Spleen (tissue), 11 donors: Measurements from ENCODE around the gene SEC61A2. TPM values are rescaled to one million over a fixed set of nuclear protein-coding genes. Genes with fewer than 3 reads are reported as not detected.
"Not testable (repeated sequence)": the region's sequence is repeated elsewhere in the genome, so short reads cannot be mapped to it uniquely, and the experiment has no call there.

Experiments used
- DNase-seq: peaks from one replicate; pipeline ENCODE4 v3.0.0-alpha.2; 2020
- H3K27ac ChIP-seq, 8 donors: fragments of 200-600 bp; sonication (generic) in 7 of 8; 1 replicate in 4 of 8; 2 replicates in 4 of 8; pipeline versions ENCODE4 v1.5.0 to v1.8.0; 2016 to 2021; ENCODE audit warnings: inconsistent platforms in 4 of 8, mild to moderate bottlenecking in 4 of 8, moderate library complexity in 1 of 8
- H3K27me3 ChIP-seq, 7 donors: fragments of 200-600 bp; sonication (generic) in 6 of 7; replicated peaks in 1 of 7; 1 replicate in 4 of 7; 2 replicates in 3 of 7; pipeline versions ENCODE4 v1.5.0 to v1.8.0; 2016 to 2021; ENCODE audit warnings: inconsistent platforms in 3 of 7, mild to moderate bottlenecking in 1 of 7
- H3K36me3 ChIP-seq, 6 donors: fragments of 200-600 bp; sonication (generic) in 5 of 6; 1 replicate in 4 of 6; 2 replicates in 2 of 6; pipeline versions ENCODE4 v1.5.0 to v1.8.0; 2016 to 2021; ENCODE audit warnings: inconsistent platforms in 2 of 6
- H3K4me1 ChIP-seq, 6 donors: fragments of 200-600 bp; sonication (generic) in 5 of 6; 1 replicate in 3 of 6; 2 replicates in 3 of 6; pipeline versions ENCODE4 v1.5.0 to v1.8.0; 2016 to 2021; ENCODE audit warnings: inconsistent platforms in 3 of 6
- H3K4me3 ChIP-seq, 8 donors: fragments of 200-600 bp; sonication (generic) in 7 of 8; 1 replicate in 4 of 8; 2 replicates in 4 of 8; pipeline versions ENCODE4 v1.5.0 to v1.8.0; 2016 to 2021; ENCODE audit warnings: inconsistent platforms in 4 of 8, mild to moderate bottlenecking in 4 of 8, moderate library complexity in 2 of 8
- H3K9me3 ChIP-seq, 8 donors: fragments of 200-600 bp; sonication (generic) in 7 of 8; 1 replicate in 4 of 8; 2 replicates in 4 of 8; pipeline versions ENCODE4 v1.5.0 to v1.8.0; 2016 to 2021; ENCODE audit warnings: inconsistent platforms in 4 of 8
- CTCF ChIP-seq, 11 experiments: fragments of 200-600 bp in 7 of 11; fragments of 450-650 bp in 4 of 11; sonication (generic) in 4 of 11; IDR thresholded peaks in 8 of 11; conservative IDR thresholded peaks in 3 of 11; 1 replicate in 7 of 11; 2 replicates in 4 of 11; pipeline versions ENCODE4 v1.4.0 to v1.8.0; 2016 to 2021; ENCODE audit warnings: antibody characterized with exemption in 11 of 11, inconsistent platforms in 4 of 11, mild to moderate bottlenecking in 1 of 11
- POLR2A ChIP-seq, 3 donors: fragments of 450-650 bp; IDR thresholded peaks; one replicate each; pipeline ENCODE4 v1.5.1; 2017; ENCODE audit warnings: antibody characterized with exemption in 3 of 3, mild to moderate bottlenecking in 1 of 3
- POLR2AphosphoS5 ChIP-seq, 3 donors: sonication (generic); formaldehyde crosslinking; IDR thresholded peaks; one replicate each; pipeline ENCODE4 v1.5.1; 2017; ENCODE audit warnings: antibody characterized with exemption in 3 of 3
- WGBS, 5 donors: extraction: QIAGEN DNeasy Blood & Tissue Kit in 3 of 5; methylation state at CpG; one replicate each; pipeline versions ENCODE4 v1.1.5 to v1.1.7; 2013 to 2018; 5-methylcytosine and 5-hydroxymethylcytosine counted together
- intact Hi-C: fragments of 100-400 bp; cut with DNase I; formaldehyde crosslinking; loops from one replicate; pipeline ENCODE4 v1.15.0; 2023; ENCODE audit warnings: low total_unique reads
- polyA plus RNA-seq, 3 donors: library from polyadenylated mRNA; stranded (reverse); fragments of 200-250 nt; gene quantifications; one replicate each; pipeline ENCODE4 v1.2.1, GENCODE V29; 2013
- total RNA-seq, 7 donors: library from RNA; depleted of rRNA in 3 of 7; stranded (reverse); fragments of >200 nt in 3 of 7; fragmentation: NEBNext Ultra II Directional in 4 of 7; extraction: Animal tissue kit (Norgen Biotek cat#: 25700) in 4 of 7; gene quantifications; one replicate each; pipeline versions ENCODE4 v1.1.0 to v1.2.1, GENCODE V29; 2016 to 2021
- donor health status: healthy with polysubstance abuse.
- donor health status: DM: no; HTN: no; CAD: no; lungs with moderate emphysema.
- donor health status: DM: no; HTN: no; CAD: no.
- donor health status: Bipolar disorder and iron deficiency.
- donor health status: healthy.
- donor health status: DM: no; HTN: no; CAD: no.
- donor health status: DM: yes; HTN: yes; CAD: no.

SEC61A2 gene
- total and polyA plus RNA-seq, 10 donors: 2.7 to 14.6 (median 8.3) TPM

GRCh38 chr10:12088919-12089318 is 40.6 kb upstream of the SEC61A2 start:
- peaks cover 0 to 10% (median 0%) of the 10 kb centered on the region in 6 donors for H3K4me1 ChIP-seq
- H3K27ac ChIP-seq: no peak overlapping the region

DNA sequence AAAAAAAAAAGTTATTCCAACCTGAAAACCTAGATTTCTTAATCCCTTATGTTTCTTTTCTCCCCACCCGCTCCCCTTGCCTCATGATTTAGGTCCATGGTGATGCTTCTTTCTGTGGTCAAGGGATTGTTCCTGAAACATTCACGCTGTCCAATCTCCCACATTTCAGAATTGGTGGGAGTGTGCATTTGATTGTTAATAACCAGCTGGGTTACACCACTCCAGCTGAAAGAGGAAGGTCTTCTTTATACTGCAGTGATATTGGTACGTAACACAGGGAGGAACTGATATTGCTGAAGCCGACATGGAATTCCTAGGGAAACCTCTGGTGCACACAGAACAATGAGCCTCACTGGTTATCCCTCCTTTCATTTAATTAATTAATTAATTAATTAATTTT is 38.1 kb upstream of the SEC61A2 start:
- WGBS, 5 donors: 82 to 92% (median 84%) methylated on average over 4 of the region's 4 CpGs
- TF ChIP-seq CTCF (IDR thresholded peaks at IDR 0.05 in 8 of 11, conservative IDR thresholded peaks at IDR 0.05 in 3 of 11) (no peak), POLR2A (IDR thresholded peaks at IDR 0.05) (no peak), POLR2AphosphoS5 (IDR thresholded peaks at IDR 0.05) (no peak)
- no peak for DNase-seq
- H3K27ac ChIP-seq: no peak overlapping the region
- no peaks in the 10 kb centered on the region for H3K27me3 ChIP-seq
- H3K36me3 ChIP-seq: peaks cover 0 to 98% (median 68%) of the 10 kb centered on the region in 6 donors
- no peaks in the 10 kb centered on the region for H3K4me1 ChIP-seq
- H3K9me3 ChIP-seq: no peaks in the 10 kb centered on the region
- intact Hi-C loops: no loop called here
- H3K4me3 ChIP-seq: no peak overlapping the region

More at GRCh38 chr10:12088919-12089318, 40.6 kb upstream of the SEC61A2 start:
- Histone ChIP-seq H3K4me3 (no peak overlapping the region), H3K36me3 (peaks cover 0 to 100% (median 72%) of the 10 kb centered on the region in 6 donors), H3K9me3 (no peaks in the 10 kb centered on the region), H3K27me3 (no peaks in the 10 kb centered on the region)
- intact Hi-C loops: no loop called here
- TF ChIP-seq POLR2A (IDR thresholded peaks at IDR 0.05): no peak
- peak in 1 of 3 donors; percentile 26 for TF ChIP-seq POLR2AphosphoS5 (IDR thresholded peaks at IDR 0.05)
- WGBS, 5 donors: 93 to 97% (median 95%) methylated on average over 14 of the region's 14 CpGs
- DNase-seq: no peak

GRCh38 chr10:12097361-12097760 is 32.1 kb upstream of the SEC61A2 start:
- intact Hi-C loops, H3K27me3 ChIP-seq, H3K9me3 ChIP-seq, H3K27ac ChIP-seq, H3K4me1 ChIP-seq, H3K4me3 ChIP-seq: not testable (repeated sequence)
- peaks cover 0 to 98% (median 64%) of the 10 kb centered on the region in 6 donors for H3K36me3 ChIP-seq
- 93 to 98% (median 94%) methylated on average over 9 of the region's 9 CpGs for WGBS, 5 donors
- DNase-seq: peak; percentile 4

DNA sequence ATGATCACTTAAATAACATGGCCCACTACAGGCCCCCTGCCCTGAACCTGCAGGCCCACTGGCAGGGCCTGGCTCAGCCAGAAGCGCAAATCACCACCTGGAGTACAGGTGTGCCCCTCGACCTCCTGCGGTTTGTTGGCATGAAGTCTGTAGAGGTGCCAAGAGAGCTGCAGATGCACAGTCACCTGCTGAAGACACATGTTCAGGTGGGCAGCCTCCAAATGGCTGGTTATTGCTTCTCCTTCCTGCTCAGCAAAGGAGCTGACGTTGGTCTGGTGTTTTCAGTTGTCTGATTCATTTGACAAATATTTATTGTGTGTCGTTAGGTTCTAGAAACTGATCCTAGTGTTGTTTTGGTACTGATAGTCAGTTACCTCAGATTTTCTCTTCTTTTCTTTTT is 31.7 kb upstream of the SEC61A2 start:
- WGBS, 5 donors: 89 to 95% (median 92%) methylated on average over 5 of the region's 5 CpGs
- H3K9me3 ChIP-seq: no peaks in the 10 kb centered on the region
- no peak overlapping the region for H3K4me3 ChIP-seq
- no peaks in the 10 kb centered on the region for H3K27me3 ChIP-seq
- intact Hi-C loops: no loop called here
- no peaks in the 10 kb centered on the region for H3K4me1 ChIP-seq
- no peak for DNase-seq
- TF ChIP-seq POLR2A (IDR thresholded peaks at IDR 0.05): no peak
- no peak for TF ChIP-seq CTCF (IDR thresholded peaks at IDR 0.05 in 8 of 11, conservative IDR thresholded peaks at IDR 0.05 in 3 of 11)
- TF ChIP-seq POLR2AphosphoS5 (IDR thresholded peaks at IDR 0.05): no peak
- H3K36me3 ChIP-seq: peaks cover 0 to 98% (median 67%) of the 10 kb centered on the region in 6 donors
- H3K27ac ChIP-seq: no peak overlapping the region

DNA sequence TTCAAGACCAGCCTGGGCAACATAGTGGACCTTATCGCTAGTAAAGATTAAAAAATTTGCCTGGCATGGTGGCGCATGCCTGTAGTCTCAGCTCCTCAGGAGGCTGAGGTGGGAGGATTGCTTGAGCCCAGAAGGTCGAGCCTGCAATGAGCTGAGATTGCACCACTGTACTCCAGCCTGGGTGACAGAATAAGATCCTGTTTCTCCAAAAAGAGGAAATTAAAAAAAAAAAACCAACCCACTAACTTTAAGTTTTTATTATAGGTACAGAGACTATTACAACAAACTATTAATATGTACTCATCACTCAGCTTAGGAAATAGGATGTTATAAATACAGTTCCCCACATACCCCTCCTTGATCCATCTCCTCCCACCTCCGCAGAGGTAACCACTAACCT is 30.5 kb upstream of the SEC61A2 start:
- intact Hi-C loops: no loop called here
- peak; percentile 11 for DNase-seq
- WGBS, 5 donors: 77 to 94% (median 87%) methylated on average over 4 of the region's 4 CpGs

More for the DNA sequence above, 30.5 kb upstream of the SEC61A2 start:
- TF ChIP-seq CTCF (IDR thresholded peaks at IDR 0.05 in 8 of 11, conservative IDR thresholded peaks at IDR 0.05 in 3 of 11) (no peak), POLR2AphosphoS5 (IDR thresholded peaks at IDR 0.05) (no peak), POLR2A (IDR thresholded peaks at IDR 0.05) (no peak)
- H3K36me3 ChIP-seq: peaks cover 0 to 98% (median 65%) of the 10 kb centered on the region in 6 donors
- H3K9me3 ChIP-seq: no peaks in the 10 kb centered on the region
- H3K27ac ChIP-seq: no peak overlapping the region
- H3K4me3 ChIP-seq: no peak overlapping the region
- H3K4me1 ChIP-seq: no peaks in the 10 kb centered on the region
- H3K27me3 ChIP-seq: no peaks in the 10 kb centered on the region
